K562 (cell line): ENCODE results near the gene GABARAP. TPM values are rescaled to one million over a fixed set of nuclear protein-coding genes. Genes with fewer than 3 reads are reported as not detected.

Experiments
- ATAC-seq: fragments of 200-7000 bp; cut with Tn5 transposase; 3 replicates; pipeline ENCODE4 v1.9.1; 2020; ENCODE audit warnings: moderate library complexity
- BruUV-seq: library from RNA; stranded (reverse); fragments of 400-500 nt; replicated peaks from 2 replicates; lab custom pipeline; 2021; lab: Mats Ljungman, UMichigan
- CTCF ChIA-PET: fragments of 300-600 bp; formaldehyde crosslinking; extraction: SDS; loops from one replicate; lab custom pipeline; 2021; ENCODE audit warnings: low intra/inter-chr PET ratio; lab: Yijun Ruan, JAX
- POLR2A ChIA-PET: fragments of 300-600, 350-650 bp; sonication (Branson Sonifier 250); formaldehyde crosslinking; extraction: SDS; loops from one replicate; lab custom pipeline; 2021; ENCODE audit warnings: antibody characterized with exemption, inconsistent platforms; lab: Yijun Ruan, JAX
- DNase-seq, 4 experiments: peaks; one replicate each; pipeline versions ENCODE4 v3.0.0 to v3.0.0-alpha.2; 2011 to 2018; ENCODE audit warnings: low spot score in 3 of 4, mixed read lengths in 3 of 4; ENCODE audit errors: extremely low read depth in 1 of 4
- FAIRE-seq: peaks from 2 replicates; lab custom pipeline; 2011; peaks lifted over from hg19 to GRCh38; lab: Jason Lieb, UNC
- H2AFZ ChIP-seq: 2 replicates; pipeline ENCODE4 v1.6.0; 2011; ENCODE audit warnings: low read depth, low read length, control low read depth, inconsistent platforms
- H3K27ac ChIP-seq: fragments of 200-600 bp; 3 replicates; pipeline ENCODE4 v1.8.0; 2011; ENCODE audit warnings: low read depth, mild to moderate bottlenecking, control low read depth, inconsistent platforms, low read length, moderate library complexity, mixed read lengths; ENCODE audit errors: extremely low read depth
- H3K27me3 ChIP-seq, 2 experiments: fragments of 300-600 bp in 1 of 2; 2 replicates in 1 of 2; 3 replicates in 1 of 2; pipeline versions ENCODE4 v1.6.0 to v1.8.0; 2011; ENCODE audit warnings: inconsistent platforms in 2 of 2, low read length in 2 of 2, mild to moderate bottlenecking in 1 of 2, mixed read lengths in 1 of 2, moderate library complexity in 1 of 2; ENCODE audit not compliant: control insufficient read depth in 2 of 2, insufficient read depth in 2 of 2
- H3K36me3 ChIP-seq: fragments of 300-600 bp; 3 replicates; pipeline ENCODE4 v1.8.0; 2011; ENCODE audit warnings: mild to moderate bottlenecking, low read length, inconsistent platforms; ENCODE audit not compliant: control insufficient read depth, insufficient read depth
- H3K4me1 ChIP-seq, 2 experiments: fragments of 200-600 bp in 1 of 2; replicated peaks in 1 of 2; 2 replicates in 1 of 2; 3 replicates in 1 of 2; pipeline versions ENCODE4 v1.5.1 to v1.8.0; 2011; ENCODE audit warnings: inconsistent platforms in 2 of 2, low read length in 2 of 2, mild to moderate bottlenecking in 1 of 2, mixed read lengths in 1 of 2, moderate library complexity in 1 of 2; ENCODE audit not compliant: control insufficient read depth in 2 of 2, insufficient read depth in 2 of 2
- H3K4me2 ChIP-seq: 2 replicates; pipeline ENCODE4 v1.6.1; 2011; ENCODE audit warnings: low read length, control low read depth, inconsistent platforms, mixed read lengths; ENCODE audit not compliant: insufficient read depth
- H3K4me3 ChIP-seq: fragments of 200-600 bp; sonication (generic), shearing (Covaris generic); 2 replicates; pipeline ENCODE4 v1.5.1; 2016; ENCODE audit warnings: control low read depth, inconsistent platforms
- H3K79me2 ChIP-seq: fragments of 200-600 bp; 3 replicates; pipeline ENCODE4 v1.8.0; 2011; ENCODE audit warnings: low read length, inconsistent platforms; ENCODE audit not compliant: control insufficient read depth, insufficient read depth
- H3K9ac ChIP-seq, 2 experiments: 2 replicates each; pipeline versions ENCODE4 v1.6.0 to v1.6.1; 2011; ENCODE audit warnings: low read depth in 2 of 2, low read length in 2 of 2, control low read depth in 1 of 2, inconsistent platforms in 1 of 2, mild to moderate bottlenecking in 1 of 2, mixed read lengths in 1 of 2; ENCODE audit not compliant: insufficient read depth in 1 of 2
- H3K9me1 ChIP-seq: one replicate; pipeline ENCODE4 v1.6.0; 2011; ENCODE audit warnings: inconsistent platforms, mild to moderate bottlenecking, low read length, moderate library complexity; ENCODE audit not compliant: control insufficient read depth, insufficient read depth
- H3K9me3 ChIP-seq: replicated peaks from 2 replicates; pipeline ENCODE4 v1.5.1; 2011; ENCODE audit warnings: low read depth, low read length, inconsistent platforms; ENCODE audit not compliant: control insufficient read depth, insufficient read depth
- H4K20me1 ChIP-seq: replicated peaks from 2 replicates; pipeline ENCODE4 v1.6.1; 2011; ENCODE audit warnings: low read length, inconsistent platforms, mixed read lengths; ENCODE audit not compliant: control insufficient read depth, insufficient read depth
- BACH1 ChIP-seq: fragments of 200-800 bp; sonication (Bioruptor generic); IDR thresholded peaks from 2 replicates; pipeline ENCODE4 v1.6.1; 2016; ENCODE audit warnings: missing genetic modification characterization, missing compliant biosample characterization
- EHMT2 ChIP-seq: fragments of 450-650 bp; IDR thresholded peaks from 2 replicates; pipeline ENCODE4 v1.6.1; 2018; ENCODE audit warnings: antibody characterized with exemption
- ETV6 ChIP-seq, 3 experiments: fragments of 150-350 bp in 1 of 3; sonication (generic) in 1 of 3; formaldehyde crosslinking in 1 of 3; IDR thresholded peaks; 2 replicates each; pipeline versions ENCODE4 v1.6.1 to v1.8.0; 2014 to 2022; ENCODE audit warnings: borderline replicate concordance in 2 of 3, low read depth in 2 of 3, antibody characterized with exemption in 1 of 3, low read length in 1 of 3, mild to moderate bottlenecking in 1 of 3, missing genetic modification reagents in 1 of 3
- HLTF ChIP-seq: fragments of 450-650 bp; IDR thresholded peaks from 2 replicates; pipeline ENCODE4 v1.6.1; 2016
- SP2 ChIP-seq: IDR thresholded peaks from 2 replicates; pipeline ENCODE4 v1.6.1; 2011; ENCODE audit warnings: mild to moderate bottlenecking, low read depth, low read length, moderate library complexity; ENCODE audit not compliant: poor library complexity, severe bottlenecking; ENCODE audit errors: extremely low read depth
- STAT5B ChIP-seq: fragments of 250-450 bp; sonication (Bioruptor Pico); IDR thresholded peaks from 2 replicates; pipeline ENCODE4 v1.8.0; 2021; ENCODE audit warnings: mild to moderate bottlenecking, inconsistent platforms
- TAF15 ChIP-seq: fragments of 200-400 bp; formaldehyde crosslinking; IDR thresholded peaks from 2 replicates; pipeline ENCODE4 v1.6.1; 2017; ENCODE audit warnings: mild to moderate bottlenecking, low read depth, low read length, moderate library complexity
- TCFL5 ChIP-seq: fragments of 250-450 bp; sonication (Bioruptor Pico); conservative IDR thresholded peaks from 2 replicates; pipeline ENCODE4 v1.6.1; 2021; ENCODE audit warnings: mild to moderate bottlenecking, moderate library complexity, matching md5 sums
- TGIF2 ChIP-seq: sonication (generic); formaldehyde crosslinking; IDR thresholded peaks from 2 replicates; pipeline ENCODE4 v1.8.1; 2022; ENCODE audit warnings: mild to moderate bottlenecking, missing genetic modification reagents, moderate library complexity
- ZNF75A ChIP-seq: fragments of 450-650 bp; formaldehyde crosslinking; IDR thresholded peaks from 2 replicates; pipeline ENCODE4 v1.4.0; 2020; ENCODE audit warnings: mild to moderate bottlenecking
- WGBS: fragments of 100-300 bp; shearing (Covaris generic); methylation state at CpG from one replicate; pipeline ENCODE4 v1.1.6; 2016; ENCODE audit warnings: low coverage, mixed read lengths; ENCODE audit not compliant: insufficient coverage; ENCODE audit errors: missing lambda C conversion rate; 5-methylcytosine and 5-hydroxymethylcytosine counted together
- in situ Hi-C: fragments of 300-500 bp; cut with MboI; formaldehyde crosslinking; loops from 4 replicates; pipeline ENCODE4 v1.15.0; 2018; ENCODE audit warnings: inconsistent platforms, mixed read lengths
- intact Hi-C: fragments of 100-400 bp; cut with micrococcal nuclease; formaldehyde crosslinking; loops from 2 replicates; pipeline ENCODE4 v1.14.2; 2022
- polyA plus RNA-seq, 8 experiments: library from polyadenylated mRNA; depleted of rRNA in 4 of 8; stranded (reverse) in 5 of 8; unstranded in 3 of 8; fragments of >200 nt; fragmentation: Nextera tagmentation in 2 of 8; fragmentation: Illumina TruSeq in 1 of 8; extraction: Ambion mirVana in 2 of 8; extraction: Trizol in 1 of 8; gene quantifications; 2 replicates each; pipeline versions ENCODE4 v1.2.1 to v1.2.3, GENCODE V29; 2011 to 2014; ENCODE audit warnings: inconsistent platforms in 1 of 8, missing spikeins in 1 of 8
- total RNA-seq, 7 experiments: library from RNA; depleted of rRNA in 6 of 7; stranded (reverse); fragments of >200 nt in 6 of 7; fragmentation: Illumina TruSeq in 2 of 7; extraction: Trizol in 2 of 7; gene quantifications; 2 replicates each; pipeline versions ENCODE4 v1.2.1 to v1.2.3, GENCODE V29; 2011 to 2021; ENCODE audit warnings: low replicate concordance in 1 of 7
- TF ChIP-seq, protein P1 (sequence below), 2 experiments: fragments of 450-650 bp; IDR thresholded peaks; 2 replicates each; pipeline ENCODE4 v1.6.1; 2018; ENCODE audit warnings: mild to moderate bottlenecking in 2 of 2, low read depth in 1 of 2; ENCODE audit not compliant: partially characterized antibody in 2 of 2
- TF ChIP-seq, protein P2 (sequence below): fragments of 250-450 bp; sonication (Bioruptor Pico); IDR thresholded peaks from 2 replicates; pipeline ENCODE4 v1.5.0; 2020; ENCODE audit warnings: mild to moderate bottlenecking, borderline replicate concordance

GABARAP gene
- total and polyA plus RNA-seq, 9 of the 15 experiments (the other 6 are each of a cell fraction or from before 2014, with no cell fraction given), result 47.5 to 373 (median 152) TPM

- TF ChIP-seq, protein P1, sequence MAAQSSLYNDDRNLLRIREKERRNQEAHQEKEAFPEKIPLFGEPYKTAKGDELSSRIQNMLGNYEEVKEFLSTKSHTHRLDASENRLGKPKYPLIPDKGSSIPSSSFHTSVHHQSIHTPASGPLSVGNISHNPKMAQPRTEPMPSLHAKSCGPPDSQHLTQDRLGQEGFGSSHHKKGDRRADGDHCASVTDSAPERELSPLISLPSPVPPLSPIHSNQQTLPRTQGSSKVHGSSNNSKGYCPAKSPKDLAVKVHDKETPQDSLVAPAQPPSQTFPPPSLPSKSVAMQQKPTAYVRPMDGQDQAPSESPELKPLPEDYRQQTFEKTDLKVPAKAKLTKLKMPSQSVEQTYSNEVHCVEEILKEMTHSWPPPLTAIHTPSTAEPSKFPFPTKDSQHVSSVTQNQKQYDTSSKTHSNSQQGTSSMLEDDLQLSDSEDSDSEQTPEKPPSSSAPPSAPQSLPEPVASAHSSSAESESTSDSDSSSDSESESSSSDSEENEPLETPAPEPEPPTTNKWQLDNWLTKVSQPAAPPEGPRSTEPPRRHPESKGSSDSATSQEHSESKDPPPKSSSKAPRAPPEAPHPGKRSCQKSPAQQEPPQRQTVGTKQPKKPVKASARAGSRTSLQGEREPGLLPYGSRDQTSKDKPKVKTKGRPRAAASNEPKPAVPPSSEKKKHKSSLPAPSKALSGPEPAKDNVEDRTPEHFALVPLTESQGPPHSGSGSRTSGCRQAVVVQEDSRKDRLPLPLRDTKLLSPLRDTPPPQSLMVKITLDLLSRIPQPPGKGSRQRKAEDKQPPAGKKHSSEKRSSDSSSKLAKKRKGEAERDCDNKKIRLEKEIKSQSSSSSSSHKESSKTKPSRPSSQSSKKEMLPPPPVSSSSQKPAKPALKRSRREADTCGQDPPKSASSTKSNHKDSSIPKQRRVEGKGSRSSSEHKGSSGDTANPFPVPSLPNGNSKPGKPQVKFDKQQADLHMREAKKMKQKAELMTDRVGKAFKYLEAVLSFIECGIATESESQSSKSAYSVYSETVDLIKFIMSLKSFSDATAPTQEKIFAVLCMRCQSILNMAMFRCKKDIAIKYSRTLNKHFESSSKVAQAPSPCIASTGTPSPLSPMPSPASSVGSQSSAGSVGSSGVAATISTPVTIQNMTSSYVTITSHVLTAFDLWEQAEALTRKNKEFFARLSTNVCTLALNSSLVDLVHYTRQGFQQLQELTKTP (IDR thresholded peaks at IDR 0.05; ENCODE audit: low read depth in 1 of 2, partially characterized antibody in 2 of 2), result no peak
- TF ChIP-seq ZNF75A, result no peak
Measured at GRCh38 chr17:7258731-7259554, 16.7 kb upstream of the GABARAP start (continued).

GRCh38 chr17:7256766-7257456 is 14.7 kb upstream of the GABARAP start:
- Histone ChIP-seq H3K4me2 (no peak overlapping the region), H3K9ac (peak overlapping the region in 1 of 2 experiments; percentile 35; a peak in 1 of 4 replicates), H3K9me3 (no peaks in the 10 kb centered on the region), H3K9me1 (no peaks in the 10 kb centered on the region), H4K20me1 (no peaks in the 10 kb centered on the region), H3K4me3 (no peak overlapping the region), H2AFZ (no peak overlapping the region), H3K4me1 (peaks cover 5 to 15% of the 10 kb centered on the region in 2 experiments; a peak in 3 of 5 replicates), H3K36me3 (peaks cover 63% of the 10 kb centered on the region; the same call in 2 of the 3 replicates), H3K27me3 (no peaks in the 10 kb centered on the region), H3K27ac (no peak overlapping the region), H3K79me2 (peaks cover 17% of the 10 kb centered on the region)
- FAIRE-seq (no peak), ATAC-seq (no peak), DNase-seq (no peak)
- WGBS, result 89% methylated on average over 5 of the region's 8 CpGs
- in situ Hi-C loops, result no loop called here
- intact Hi-C loops, result no loop called here
- ChIA-PET POLR2A (interaction anchor here (0.6 to 1.4 kb wide), 3 partner anchors 14 to 34 kb away, joined by 3 to 6 read pairs (median 4); partner anchors contain the start of gene PHF23), CTCF (no interaction called here)
- no TSS peak for BruUV-seq
- TF ChIP-seq TCFL5 (CRISPR knock-in tag) (no peak), HLTF (no peak), BACH1 (tag) (no peak), TGIF2 (CRISPR knock-in tag) (no peak), TAF15 (no peak), SP2 (no peak), ETV6 (IDR thresholded peaks at IDR 0.05; ENCODE audit: borderline replicate concordance in 1 of 2, low read depth in 2 of 2, low read length in 1 of 2) (no peak), ETV6 (CRISPR knock-in tag; IDR thresholded peaks at IDR 0.05; ENCODE audit: borderline replicate concordance) (no peak), STAT5B (CRISPR knock-in tag) (no peak), EHMT2 (no peak)
- TF ChIP-seq, protein P2, sequence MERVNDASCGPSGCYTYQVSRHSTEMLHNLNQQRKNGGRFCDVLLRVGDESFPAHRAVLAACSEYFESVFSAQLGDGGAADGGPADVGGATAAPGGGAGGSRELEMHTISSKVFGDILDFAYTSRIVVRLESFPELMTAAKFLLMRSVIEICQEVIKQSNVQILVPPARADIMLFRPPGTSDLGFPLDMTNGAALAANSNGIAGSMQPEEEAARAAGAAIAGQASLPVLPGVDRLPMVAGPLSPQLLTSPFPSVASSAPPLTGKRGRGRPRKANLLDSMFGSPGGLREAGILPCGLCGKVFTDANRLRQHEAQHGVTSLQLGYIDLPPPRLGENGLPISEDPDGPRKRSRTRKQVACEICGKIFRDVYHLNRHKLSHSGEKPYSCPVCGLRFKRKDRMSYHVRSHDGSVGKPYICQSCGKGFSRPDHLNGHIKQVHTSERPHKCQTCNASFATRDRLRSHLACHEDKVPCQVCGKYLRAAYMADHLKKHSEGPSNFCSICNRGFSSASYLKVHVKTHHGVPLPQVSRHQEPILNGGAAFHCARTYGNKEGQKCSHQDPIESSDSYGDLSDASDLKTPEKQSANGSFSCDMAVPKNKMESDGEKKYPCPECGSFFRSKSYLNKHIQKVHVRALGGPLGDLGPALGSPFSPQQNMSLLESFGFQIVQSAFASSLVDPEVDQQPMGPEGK, result no peak
